Hindlimb muscle (tissue), 1 donor: Measurements from ENCODE around the gene AIF1L. TPM values are rescaled to one million over a fixed set of nuclear protein-coding genes. Genes with fewer than 3 reads are reported as not detected.
"Not testable (repeated sequence)": the region's sequence is repeated elsewhere in the genome, so short reads cannot be mapped to it uniquely, and the experiment has no call there.

Experiments used
- DNase-seq: peaks from one replicate; pipeline ENCODE4 v3.0.0-alpha.2; 2013
- polyA plus RNA-seq: library from polyadenylated mRNA; unstranded; fragments of 120-200 nt; gene quantifications from one replicate; pipeline ENCODE4 v1.2.1, GENCODE V29; 2013; ENCODE audit not compliant: insufficient read length

Gene AIF1L
- polyA plus RNA-seq, 1 donor = 21.5 TPM

DNA sequence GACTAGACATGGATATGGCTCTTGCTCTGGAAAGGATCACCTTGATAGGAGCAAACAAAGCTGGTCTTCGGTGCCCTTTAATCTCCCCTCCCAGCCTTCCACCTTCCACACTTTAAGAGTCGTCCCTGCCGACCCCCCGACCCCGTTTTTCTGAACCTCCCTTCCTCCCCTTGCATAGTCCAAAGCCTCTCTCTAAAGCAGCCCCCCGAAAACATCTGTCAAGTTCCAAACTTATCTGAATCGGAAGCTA is 28.6 kb downstream of the AIF1L start:
- no peak for DNase-seq

DNA sequence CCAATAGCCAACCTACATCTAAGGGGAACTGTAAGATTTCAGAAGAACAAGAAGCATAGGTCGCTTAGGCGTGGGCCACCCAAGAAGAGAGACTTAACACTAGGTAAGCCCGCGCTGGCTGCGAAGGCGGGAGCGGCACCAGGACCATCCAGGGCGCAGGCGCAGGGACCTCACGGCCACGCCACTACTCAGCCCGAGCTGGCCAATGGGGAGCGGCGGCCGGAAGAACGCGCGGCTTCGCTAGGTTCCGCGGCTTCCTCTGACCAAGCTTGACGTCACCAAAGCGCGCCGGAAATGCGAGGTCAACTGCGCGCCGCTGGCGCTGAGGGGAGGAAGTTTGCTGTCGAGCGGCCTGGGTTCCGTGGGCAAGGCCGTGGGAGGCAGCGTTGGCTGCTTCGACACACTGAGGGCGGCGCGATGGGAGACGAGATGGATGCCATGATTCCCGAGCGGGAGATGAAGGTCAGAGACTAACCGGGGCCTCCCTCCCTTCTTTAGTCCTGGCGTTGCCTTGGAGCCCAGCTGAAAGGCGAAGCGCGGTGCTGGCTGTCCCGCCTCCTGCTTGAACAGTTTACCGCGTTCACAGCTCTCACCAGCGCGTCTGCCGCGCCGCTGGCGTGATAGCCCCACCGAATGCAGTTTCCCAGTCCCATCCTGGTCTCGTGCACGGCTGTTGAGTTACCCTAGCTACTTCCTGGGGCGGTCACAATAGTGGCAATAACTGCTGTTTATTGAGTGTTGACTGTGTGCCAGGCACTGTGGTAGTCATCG is 29.1 kb downstream of the AIF1L start, which contains the start of gene NUP214:
TSS of gene NUP214 (plus strand) at position 299 of the 771 bp plus-strand sequence. CDS start at position 418, 119 bp downstream.
- DNase-seq = peak; percentile 100

DNA sequence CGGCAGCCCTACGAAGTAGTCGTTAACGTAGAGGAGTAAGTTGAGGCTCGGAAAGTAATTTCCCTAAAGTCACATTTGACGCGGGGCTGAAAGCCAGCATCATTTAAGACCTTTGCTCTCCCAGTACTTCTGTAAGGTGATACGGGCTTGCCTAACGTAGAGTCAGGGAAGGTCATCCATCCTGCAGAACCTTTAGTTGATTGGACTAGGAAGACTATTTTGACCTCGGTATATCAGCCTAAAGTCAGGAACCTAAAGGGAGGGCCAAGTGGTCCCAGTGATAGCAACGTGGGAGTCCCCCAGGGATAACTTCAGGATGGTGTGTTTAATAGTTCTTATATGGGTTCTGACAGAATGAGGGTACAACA is 29.7 kb downstream of the AIF1L start:
- DNase-seq = no peak

- no peak for DNase-seq
Measured at GRCh38 chr9:131129183-131129582, 32.9 kb downstream of the AIF1L start.

- no peak for DNase-seq
Measured at GRCh38 chr9:131138676-131139075, 42.3 kb downstream of the AIF1L start.

DNA sequence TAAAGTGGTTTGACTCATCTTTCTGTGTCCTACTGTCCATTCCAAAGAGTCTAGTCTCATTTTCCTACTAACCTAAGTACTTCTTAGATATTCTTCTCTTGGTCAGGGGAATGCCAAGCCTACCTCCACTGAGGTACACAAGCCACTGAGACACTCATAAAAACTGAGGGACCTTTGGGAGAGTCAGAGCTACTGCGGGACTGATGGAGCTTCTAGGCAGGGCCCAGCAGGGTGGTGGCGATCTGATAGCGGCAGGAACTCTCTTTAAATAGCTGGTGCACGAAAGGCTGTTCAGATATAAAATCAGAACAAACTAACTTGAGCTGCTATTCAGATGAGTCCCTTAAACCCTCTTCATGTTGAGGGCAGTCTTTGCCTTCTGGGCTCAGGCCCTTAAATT is 43.8 kb downstream of the AIF1L start:
- no peak for DNase-seq

DNA sequence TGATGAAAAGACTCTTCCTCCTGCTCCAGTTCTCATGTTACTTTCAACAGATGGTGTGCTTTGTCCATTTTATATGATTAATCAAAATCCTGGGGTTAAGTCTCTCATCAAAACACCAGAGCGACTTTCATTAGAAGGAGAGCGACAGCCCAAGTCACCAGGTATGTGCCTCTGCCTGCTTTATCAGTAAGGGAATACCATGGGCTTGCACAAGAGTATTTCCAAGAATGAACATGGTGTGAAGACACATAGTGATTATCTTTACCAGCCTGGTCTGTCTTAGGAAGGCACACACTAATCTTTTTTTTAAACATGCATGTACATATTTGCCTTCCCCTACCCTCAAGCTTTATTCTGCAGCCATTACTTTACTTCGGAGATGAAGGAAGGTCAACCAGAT is 44.2 kb downstream of the AIF1L start:
- DNase-seq = no peak

- DNase-seq = no peak
Measured at GRCh38 chr9:131142160-131142559, 45.8 kb downstream of the AIF1L start.

DNA sequence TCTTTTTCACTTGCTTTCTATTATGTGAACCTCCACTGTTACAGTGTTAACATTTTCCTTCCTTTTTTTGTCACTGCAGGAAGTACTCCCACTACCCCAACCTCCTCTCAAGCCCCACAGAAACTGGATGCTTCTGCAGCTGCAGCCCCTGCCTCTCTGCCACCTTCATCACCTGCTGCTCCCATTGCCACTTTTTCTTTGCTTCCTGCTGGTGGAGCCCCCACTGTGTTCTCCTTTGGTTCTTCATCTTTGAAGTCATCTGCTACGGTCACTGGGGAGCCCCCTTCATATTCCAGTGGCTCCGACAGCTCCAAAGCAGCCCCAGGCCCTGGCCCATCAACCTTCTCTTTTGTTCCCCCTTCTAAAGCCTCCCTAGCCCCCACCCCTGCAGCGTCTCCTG is 47.9 kb downstream of the AIF1L start:
- DNase-seq = no peak

- no peak for DNase-seq
Measured at GRCh38 chr9:131145245-131145644, 48.9 kb downstream of the AIF1L start.

GRCh38 chr9:131146186-131146585 is 49.9 kb downstream of the AIF1L start:
- no peak for DNase-seq

DNA sequence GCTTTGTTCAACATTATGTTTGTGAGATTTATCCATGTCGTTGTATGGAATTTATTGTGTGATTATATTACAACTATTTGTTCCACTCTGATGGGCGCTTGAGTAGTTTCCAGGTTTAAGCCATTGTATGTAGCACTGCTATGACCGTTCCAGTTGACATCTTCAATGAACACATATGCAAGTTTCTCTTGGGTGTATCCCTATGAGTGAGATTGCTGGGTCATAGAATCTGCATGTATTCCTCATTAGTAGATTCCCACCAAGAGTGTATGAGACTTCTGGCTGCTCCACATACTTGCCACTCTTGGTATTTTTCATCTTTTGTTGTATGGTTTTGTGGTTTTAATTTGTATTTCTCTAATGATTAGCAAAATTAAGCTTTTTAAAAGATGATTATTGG is 51.9 kb downstream of the AIF1L start:
- no peak for DNase-seq

- no peak for DNase-seq
Measured at GRCh38 chr9:131148966-131149687, 52.8 kb downstream of the AIF1L start.

- no peak for DNase-seq
Measured at GRCh38 chr9:131149688-131150053, 53.3 kb downstream of the AIF1L start.

- no peak for DNase-seq
Measured at GRCh38 chr9:131153595-131153994, 57.3 kb downstream of the AIF1L start.

DNA sequence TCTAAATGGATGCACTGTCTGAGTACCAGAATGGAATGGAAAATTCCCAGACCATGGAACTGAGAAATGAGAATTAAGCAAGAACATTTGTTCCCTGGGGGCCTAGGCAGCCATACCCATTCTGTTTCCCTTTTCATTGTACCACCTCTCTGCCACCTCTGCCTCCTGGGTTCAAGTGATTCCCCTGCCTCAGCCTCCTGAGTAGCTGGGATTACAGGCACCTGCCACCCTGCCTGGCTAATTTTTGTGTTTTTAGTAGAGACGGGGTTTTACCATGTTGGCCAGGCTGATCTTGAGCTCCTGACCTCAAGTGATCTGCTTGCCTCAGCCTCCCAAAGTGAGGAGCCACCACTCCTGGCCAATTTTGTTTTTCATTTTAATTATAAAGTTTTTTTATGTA is 62.3 kb downstream of the AIF1L start:
- not testable (repeated sequence) for DNase-seq

DNA sequence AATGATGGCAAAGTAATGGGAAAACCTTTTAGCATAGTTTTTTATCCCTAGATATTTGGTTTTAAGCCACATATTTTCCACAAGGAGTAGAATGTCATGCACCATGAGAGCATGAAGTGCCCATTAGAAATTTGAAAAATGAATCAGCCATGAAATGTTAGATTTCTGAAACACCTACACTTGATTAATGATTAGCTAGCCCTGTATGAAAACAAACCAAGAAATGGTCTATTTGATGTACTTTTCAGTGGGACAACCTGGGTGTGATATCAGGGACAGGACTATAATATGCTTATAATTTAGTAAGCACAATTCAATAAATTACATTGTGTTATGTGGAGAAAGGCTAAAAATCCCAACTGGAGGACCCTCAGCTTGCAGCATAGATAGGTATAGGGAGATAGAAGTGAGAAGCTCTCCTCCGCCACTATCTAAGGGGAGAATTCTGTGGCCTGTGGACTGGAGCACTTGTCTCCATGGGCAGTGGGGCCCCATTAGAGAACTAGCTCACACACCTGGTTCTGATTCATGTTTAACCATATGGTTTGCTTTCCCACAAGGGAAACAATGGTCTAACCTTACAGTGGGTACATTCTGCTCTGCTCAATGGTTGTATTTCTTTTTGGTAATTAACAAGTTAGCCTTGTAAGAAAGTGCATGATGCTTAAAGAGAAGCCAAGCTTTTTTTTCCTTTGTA is 64.2 kb downstream of the AIF1L start:
- DNase-seq = no peak

DNA sequence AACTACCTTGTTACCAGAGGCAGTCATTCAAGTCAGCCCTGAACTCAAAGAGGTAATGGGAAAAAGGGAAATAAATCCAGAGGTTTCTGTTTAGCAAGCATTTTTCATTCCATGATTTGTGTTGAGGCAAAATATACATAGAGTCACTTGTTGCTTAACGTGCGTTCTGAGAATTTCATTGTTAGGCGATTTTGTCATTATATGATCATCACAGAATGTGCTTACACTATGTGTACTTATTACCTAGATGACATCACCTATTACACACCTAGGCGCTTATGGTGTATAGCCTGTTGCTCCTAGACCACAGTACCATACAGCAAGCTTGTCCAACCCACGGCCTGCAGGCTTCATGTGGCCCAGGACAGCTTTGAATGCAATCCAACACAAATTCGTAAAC is 65.3 kb downstream of the AIF1L start:
- DNase-seq = no peak

GRCh38 chr9:131162886-131163285 is 66.6 kb downstream of the AIF1L start:
- no peak for DNase-seq

DNA sequence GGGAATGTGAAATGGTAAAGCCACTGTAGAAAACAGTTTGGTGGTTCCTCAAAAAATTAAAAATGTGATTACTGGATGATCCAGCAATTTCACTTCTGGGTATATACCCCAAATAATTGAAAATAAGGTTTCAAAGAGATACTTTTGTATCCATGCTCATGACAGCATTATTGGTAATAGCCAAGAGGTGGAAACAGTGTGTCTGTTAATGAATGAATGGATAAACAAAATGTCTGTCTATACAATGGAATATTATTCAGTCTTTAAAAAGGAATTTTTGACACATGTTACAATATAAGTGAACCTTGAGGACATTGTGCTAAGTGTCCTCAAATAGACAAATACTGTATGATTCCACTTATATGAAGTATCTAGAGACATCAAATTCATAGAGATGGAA is 69.2 kb downstream of the AIF1L start:
- no peak for DNase-seq

DNA sequence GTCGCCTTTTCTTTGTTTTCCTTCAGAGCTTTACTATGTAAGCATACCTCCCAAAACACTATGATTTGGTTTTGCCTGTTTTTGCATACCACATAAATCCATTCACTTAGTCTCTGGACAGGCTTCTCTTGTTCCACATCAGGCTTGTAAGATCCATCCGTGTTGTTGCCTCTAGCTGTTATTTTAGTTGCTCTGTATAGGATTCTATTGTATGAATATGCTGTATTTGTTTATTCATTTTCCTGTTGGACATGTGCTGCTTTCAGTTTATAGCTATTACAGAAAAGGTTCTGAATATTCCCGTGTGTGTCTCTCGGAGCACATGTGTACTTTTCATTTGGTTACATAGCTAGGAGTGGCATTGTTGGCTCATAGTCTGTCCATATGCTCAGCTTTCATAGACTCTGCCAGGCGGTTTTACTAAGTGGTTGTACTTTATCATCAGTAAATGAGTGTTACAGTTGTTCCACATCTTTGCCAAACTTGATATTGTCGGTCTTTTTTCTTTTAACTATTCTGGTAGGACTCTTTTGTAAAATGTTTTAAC is 70.9 kb downstream of the AIF1L start:
- no peak for DNase-seq

DNA sequence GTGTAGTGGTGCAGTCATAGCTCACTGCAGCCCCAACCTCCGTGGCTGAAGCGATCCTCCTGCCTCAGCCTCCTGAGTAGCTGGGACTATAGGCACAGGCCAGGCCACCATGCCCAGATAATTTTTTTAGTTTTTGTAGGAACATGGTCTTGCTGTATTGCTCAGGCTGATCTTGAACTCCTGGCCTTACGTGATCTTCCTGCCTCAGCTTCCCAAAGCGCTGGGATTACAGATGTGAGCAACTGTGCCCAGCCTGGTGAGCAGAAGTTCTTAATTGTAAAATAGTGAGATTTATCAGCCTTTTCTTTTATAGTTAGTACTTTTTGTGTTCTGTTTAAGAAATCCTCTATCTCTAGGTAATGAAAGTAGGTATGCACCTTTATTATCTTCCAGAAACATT is 71.6 kb downstream of the AIF1L start:
- no peak for DNase-seq

GRCh38 chr9:131169563-131170240 is 73.4 kb downstream of the AIF1L start:
- no peak for DNase-seq
